GM12878 (cell line): ENCODE measurements around the gene AGBL4. TPM values are rescaled to one million over a fixed set of nuclear protein-coding genes. Genes with fewer than 3 reads are reported as not detected.

Experiments
- ATAC-seq: fragments of 200-7000 bp; cut with Tn5 transposase; 3 replicates; pipeline ENCODE4 v1.9.1; 2020; ENCODE audit warnings: mild to moderate bottlenecking, moderate library complexity
- BruUV-seq: library from RNA; stranded (reverse); fragments of 400-500 nt; replicated peaks from 2 replicates; lab custom pipeline; 2021; lab: Mats Ljungman, UMichigan
- CTCF ChIA-PET: fragments of 300-600 bp; sonication (Branson Sonifier 250); formaldehyde crosslinking; extraction: SDS; loops from one replicate; lab custom pipeline; 2021; ENCODE audit warnings: inconsistent platforms; lab: Yijun Ruan, JAX
- POLR2A ChIA-PET: fragments of 350-600 bp; formaldehyde crosslinking; extraction: SDS; loops from one replicate; lab custom pipeline; 2021; ENCODE audit warnings: inconsistent platforms; lab: Charles Lee
- RAD21 ChIA-PET: fragments of 300-600 bp; sonication (Branson Sonifier 250); formaldehyde crosslinking; loops from one replicate; lab custom pipeline; 2023; ENCODE audit warnings: antibody characterized with exemption; ENCODE audit not compliant: unreplicated experiment; lab: Charles Lee
- SMC1A ChIA-PET: fragments of 300-600 bp; sonication (Branson Sonifier 250); formaldehyde crosslinking; loops from one replicate; lab custom pipeline; 2023; ENCODE audit not compliant: unreplicated experiment, uncharacterized antibody; lab: Charles Lee
- DNase-seq: peaks from one replicate; pipeline ENCODE4 v3.0.0-alpha.2; 2011; ENCODE audit warnings: low read depth, low spot score
- FAIRE-seq: peaks from 3 replicates; lab custom pipeline; 2011; peaks lifted over from hg19 to GRCh38; lab: Jason Lieb, UNC
- H2AFZ ChIP-seq: 2 replicates; pipeline ENCODE4 v1.6.0; 2011; ENCODE audit warnings: low read depth, low read length, control low read depth; ENCODE audit not compliant: control insufficient read depth
- H3K27ac ChIP-seq: 2 replicates; pipeline ENCODE4 v1.5.1; 2011; ENCODE audit warnings: control low read depth; ENCODE audit not compliant: control insufficient read depth, insufficient read depth
- H3K27me3 ChIP-seq, 2 experiments: replicated peaks in 1 of 2; 2 replicates each; pipeline versions ENCODE4 v1.6.0 to v1.6.1; 2011; ENCODE audit warnings: low read length in 1 of 2; ENCODE audit not compliant: control insufficient read depth in 2 of 2, insufficient read depth in 2 of 2
- H3K36me3 ChIP-seq, 2 experiments: 2 replicates each; pipeline ENCODE4 v1.5.1; 2011; ENCODE audit warnings: low read length in 1 of 2; ENCODE audit not compliant: control insufficient read depth in 2 of 2, insufficient read depth in 2 of 2
- H3K4me1 ChIP-seq: 2 replicates; pipeline ENCODE4 v1.6.1; 2011; ENCODE audit warnings: mild to moderate bottlenecking, low read length, moderate library complexity, mixed read lengths; ENCODE audit not compliant: control insufficient read depth, insufficient read depth
- H3K4me2 ChIP-seq: 2 replicates; pipeline ENCODE4 v1.6.0; 2011; ENCODE audit warnings: control low read depth; ENCODE audit not compliant: control insufficient read depth, insufficient read depth
- H3K4me3 ChIP-seq: fragments of 200-600 bp; sonication (generic); 2 replicates; pipeline ENCODE4 v1.5.1; 2016
- H3K79me2 ChIP-seq: 2 replicates; pipeline ENCODE4 v1.6.0; 2011; ENCODE audit warnings: low read length; ENCODE audit not compliant: control insufficient read depth, insufficient read depth
- H3K9ac ChIP-seq: 2 replicates; pipeline ENCODE4 v1.8.0; 2011; ENCODE audit warnings: low read length, control low read depth, mixed read lengths; ENCODE audit not compliant: control insufficient read depth, insufficient read depth
- H3K9me3 ChIP-seq: replicated peaks from 3 replicates; pipeline ENCODE4 v1.5.1; 2011; ENCODE audit warnings: mild to moderate bottlenecking, low read length; ENCODE audit not compliant: control insufficient read depth, insufficient read depth
- H4K20me1 ChIP-seq: 2 replicates; pipeline ENCODE4 v1.6.0; 2011; ENCODE audit not compliant: control insufficient read depth, insufficient read depth
- ESRRA ChIP-seq: IDR thresholded peaks from 2 replicates; pipeline ENCODE4 v1.6.1; 2012; ENCODE audit warnings: mild to moderate bottlenecking, low read length, improper control_type of control experiment
- FOXK2 ChIP-seq: fragments of 450-650 bp; IDR thresholded peaks from 2 replicates; pipeline ENCODE4 v1.6.1; 2017; ENCODE audit warnings: mild to moderate bottlenecking, moderate library complexity
- HCFC1 ChIP-seq: fragments of 150-350 bp; IDR thresholded peaks from 2 replicates; pipeline ENCODE4 v1.6.1; 2014; ENCODE audit warnings: low read length
- MXI1 ChIP-seq: fragments of 150-350 bp; IDR thresholded peaks from 2 replicates; pipeline ENCODE4 v1.6.1; 2011; ENCODE audit warnings: low read depth, mild to moderate bottlenecking, inconsistent platforms, low read length, improper control_type of control experiment
- POU2F2 ChIP-seq: IDR thresholded peaks from 3 replicates; pipeline ENCODE4 v1.6.1; 2011; ENCODE audit warnings: low read depth, mild to moderate bottlenecking, low read length, borderline replicate concordance
- SPI1 ChIP-seq: IDR thresholded peaks from 2 replicates; pipeline ENCODE4 v1.6.1; 2011; ENCODE audit warnings: low read depth, mild to moderate bottlenecking, low read length, moderate library complexity, borderline replicate concordance; ENCODE audit not compliant: insufficient read depth
- ZBTB40 ChIP-seq: fragments of 450-650 bp; IDR thresholded peaks from 2 replicates; pipeline ENCODE4 v1.6.1; 2016; ENCODE audit warnings: mild to moderate bottlenecking, moderate library complexity, borderline replicate concordance
- ZNF274 ChIP-seq: IDR thresholded peaks from one replicate; pipeline ENCODE4 v1.8.0; 2011; ENCODE audit not compliant: insufficient read length, insufficient read depth
- WGBS: methylation state at CpG from one replicate; pipeline ENCODE4 v1.1.6; 2016; ENCODE audit warnings: low lambda C conversion rate; ENCODE audit not compliant: insufficient replicate concordance, insufficient coverage; ENCODE audit errors: missing lambda C conversion rate; 5-methylcytosine and 5-hydroxymethylcytosine counted together
- in situ Hi-C: fragments of 300-500 bp; cut with MboI; formaldehyde crosslinking; loops from 9 replicates; pipeline ENCODE4 v1.14.3; 2018; ENCODE audit warnings: mixed read lengths
- intact Hi-C: fragments of 100-400 bp; cut with micrococcal nuclease; formaldehyde crosslinking; loops from one replicate; pipeline ENCODE4 v1.14.2; 2022; ENCODE audit not compliant: unreplicated experiment
- polyA plus RNA-seq, 11 experiments: library from polyadenylated mRNA; depleted of rRNA in 4 of 11; unstranded in 6 of 11; stranded (reverse) in 5 of 11; fragments of >200 nt; fragmentation: Nextera tagmentation in 4 of 11; fragmentation: Illumina TruSeq in 1 of 11; extraction: Ambion mirVana in 4 of 11; extraction: Trizol in 1 of 11; gene quantifications; 1 replicate in 1 of 11; 2 replicates in 10 of 11; pipeline versions ENCODE4 v1.2.1 to v1.2.3, GENCODE V29; 2011 to 2016; ENCODE audit warnings: inconsistent platforms in 2 of 11, missing spikeins in 2 of 11, low read depth in 1 of 11
- total RNA-seq, 4 experiments: library from RNA; depleted of rRNA in 3 of 4; stranded (reverse); fragments of >200 nt in 3 of 4; fragmentation: Illumina TruSeq in 1 of 4; extraction: Trizol in 1 of 4; gene quantifications; 2 replicates each; pipeline versions ENCODE4 v1.2.1 to v1.2.3, GENCODE V29; 2013 to 2021

Gene AGBL4
- total and polyA plus RNA-seq, 10 of the 15 experiments (the other 5 are each of a cell fraction or from before 2014, with no cell fraction given) = 0.31 TPM; not detected in 9

GRCh38 chr1:48870596-48870995 is 1153.2 kb downstream of the AGBL4 start (continued):
- TF ChIP-seq ZBTB40 (no peak), ZNF274 (no peak), FOXK2 (no peak), MXI1 (no peak)

GRCh38 chr1:48869116-48869893 is 1154.4 kb downstream of the AGBL4 start:
- H3K4me1 ChIP-seq = no peaks in the 10 kb centered on the region
- intact Hi-C loops = no loop called here

More at GRCh38 chr1:48869116-48869893, 1154.4 kb downstream of the AGBL4 start:
- no peak overlapping the region for H3K9ac ChIP-seq
- no peak overlapping the region for H3K4me2 ChIP-seq
- no peak for FAIRE-seq
- whole genome bisulfite sequencing = 38% methylated on average over 4 of the region's 5 CpGs
- RAD21 ChIA-PET = no interaction called here
- ATAC-seq = no peak
- POLR2A ChIA-PET = no interaction called here
- H3K27ac ChIP-seq = no peak overlapping the region
- SMC1A ChIA-PET = no interaction called here
- H3K27me3 ChIP-seq = no peaks in the 10 kb centered on the region
- no peaks in the 10 kb centered on the region for H3K79me2 ChIP-seq
- CTCF ChIA-PET = no interaction called here
- TF ChIP-seq ESRRA (no peak), ZNF274 (no peak), HCFC1 (no peak), POU2F2 (no peak), SPI1 (no peak)
- TF ChIP-seq, all 136 proteins: peak for 0
- H4K20me1 ChIP-seq = no peaks in the 10 kb centered on the region
- BruUV-seq = no TSS peak
- H3K4me3 ChIP-seq = no peak overlapping the region
- DNase-seq = no peak
- no peaks in the 10 kb centered on the region for H3K9me3 ChIP-seq
- H2AFZ ChIP-seq = no peak overlapping the region
- in situ Hi-C loops = no loop called here
- no peaks in the 10 kb centered on the region for H3K36me3 ChIP-seq
